GM19324 (cell line): Measurements from ENCODE around the gene RASA1.

ENCODE experiments used
- ATAC-seq: cut with Tn5 transposase; IDR thresholded peaks from one replicate; pipeline ENCODE4 v1.9.1; 2021; ENCODE audit warnings: mild to moderate bottlenecking, moderate library complexity; ENCODE audit not compliant: unreplicated experiment, low FRiP score

Gene RASA1

GRCh38 chr5:87354496-87354895 is 86.8 kb downstream of the RASA1 start:
- peak; percentile 84 for ATAC-seq

GRCh38 chr5:87359106-87359505 is 91.4 kb downstream of the RASA1 start:
- no peak for ATAC-seq

- ATAC-seq: no peak
Measured at GRCh38 chr5:87360132-87360531, 92.4 kb downstream of the RASA1 start.

- ATAC-seq: no peak
Measured at GRCh38 chr5:87361031-87361445, 93.4 kb downstream of the RASA1 start.

- no peak for ATAC-seq
Measured at GRCh38 chr5:87361536-87362213, 94.0 kb downstream of the RASA1 start.

- no peak for ATAC-seq
Measured at GRCh38 chr5:87367243-87367642, 99.6 kb downstream of the RASA1 start.

- ATAC-seq: no peak
Measured at GRCh38 chr5:87368601-87369000, 100.9 kb downstream of the RASA1 start.

- no peak for ATAC-seq
Measured at GRCh38 chr5:87369431-87369830, 101.7 kb downstream of the RASA1 start.

- ATAC-seq: no peak
Measured at GRCh38 chr5:87372705-87373104, 105.0 kb downstream of the RASA1 start.

- ATAC-seq: no peak
Measured at GRCh38 chr5:87382224-87382623, 114.5 kb downstream of the RASA1 start.

- ATAC-seq: no peak
Measured at GRCh38 chr5:87383216-87383615, 115.5 kb downstream of the RASA1 start.

GRCh38 chr5:87385802-87386201 is 118.1 kb downstream of the RASA1 start:
- no peak for ATAC-seq

- ATAC-seq: no peak
Measured at GRCh38 chr5:87388129-87388528, 120.4 kb downstream of the RASA1 start.

- no peak for ATAC-seq
Measured at GRCh38 chr5:87389296-87390034, 121.8 kb downstream of the RASA1 start.

GRCh38 chr5:87390075-87390474 is 122.4 kb downstream of the RASA1 start:
- ATAC-seq: no peak

GRCh38 chr5:87390576-87391199 is 123.0 kb downstream of the RASA1 start:
- ATAC-seq: no peak

- ATAC-seq: no peak
Measured at GRCh38 chr5:87392170-87392569, 124.5 kb downstream of the RASA1 start.

- no peak for ATAC-seq
Measured at GRCh38 chr5:87392801-87393200, 125.1 kb downstream of the RASA1 start.

- ATAC-seq: no peak
Measured at GRCh38 chr5:87393331-87393730, 125.6 kb downstream of the RASA1 start.

- ATAC-seq: no peak
Measured at GRCh38 chr5:87394411-87395165, 126.9 kb downstream of the RASA1 start.
